ENCODE data around the gene PHRF1.
"Not testable (repeated sequence)": the region's sequence is repeated elsewhere in the genome, so short reads cannot be mapped to it uniquely, and the experiment has no call there.

Gene PHRF1

GRCh38 chr11:559020-559620 lies 17.1 kb upstream of the PHRF1 start:
- DNase-seq, result no peak

- no peak for DNase-seq
Measured at GRCh38 chr11:559712-560304, 16.5 kb upstream of the PHRF1 start.

- peak; percentile 73 for DNase-seq
Measured at GRCh38 chr11:560305-561147, 15.7 kb upstream of the PHRF1 start, which contains the start of the genes LMNTD2 and RASSF7. Gene LMNTD2, minus strand, starts transcription at chr11:560738. Its CDS starts 22 bp downstream, at chr11:560716. Gene RASSF7, plus strand, starts transcription at chr11:560970. Its CDS starts 799 bp downstream, at chr11:561769.

DNA sequence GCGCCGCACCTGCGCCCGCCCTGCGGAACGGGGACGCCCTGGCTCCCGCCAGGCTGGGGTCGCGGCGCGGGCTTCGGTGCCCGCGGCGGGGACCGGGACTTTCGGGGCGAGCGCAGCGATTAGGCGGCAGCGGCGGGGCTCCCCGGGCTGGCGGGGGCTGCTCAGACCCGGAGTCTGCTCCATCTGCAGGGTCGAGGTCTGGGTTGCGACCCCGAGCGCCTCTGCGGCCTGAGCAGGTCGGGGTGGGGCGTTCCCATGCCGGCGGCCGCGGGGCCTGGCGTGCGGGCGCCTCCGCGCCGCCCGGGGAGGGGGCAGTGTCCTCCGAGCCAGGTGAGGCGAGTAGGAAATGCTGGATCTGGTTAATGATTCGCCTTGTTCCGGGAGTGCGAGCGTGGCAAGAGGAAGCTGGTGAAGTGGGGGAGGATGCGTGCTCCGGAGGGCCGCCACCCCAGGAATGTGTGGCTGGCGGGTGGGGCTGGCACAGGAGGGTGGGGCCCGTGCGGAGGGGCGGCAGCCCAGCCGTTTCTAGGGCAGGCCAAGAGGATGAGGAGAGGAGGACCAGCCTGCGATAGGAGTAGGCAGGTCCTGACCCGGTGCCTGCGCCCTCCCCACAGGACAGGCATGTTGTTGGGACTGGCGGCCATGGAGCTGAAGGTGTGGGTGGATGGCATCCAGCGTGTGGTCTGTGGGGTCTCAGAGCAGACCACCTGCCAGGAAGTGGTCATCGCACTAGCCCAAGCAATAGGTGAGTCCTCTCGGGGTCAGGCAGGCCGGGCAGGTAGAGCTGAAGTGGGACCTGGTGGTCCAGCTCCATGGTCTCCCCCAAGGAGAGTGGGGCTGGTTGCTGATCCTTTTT lies 14.9 kb upstream of the PHRF1 start:
- DNase-seq, result no peak

DNA sequence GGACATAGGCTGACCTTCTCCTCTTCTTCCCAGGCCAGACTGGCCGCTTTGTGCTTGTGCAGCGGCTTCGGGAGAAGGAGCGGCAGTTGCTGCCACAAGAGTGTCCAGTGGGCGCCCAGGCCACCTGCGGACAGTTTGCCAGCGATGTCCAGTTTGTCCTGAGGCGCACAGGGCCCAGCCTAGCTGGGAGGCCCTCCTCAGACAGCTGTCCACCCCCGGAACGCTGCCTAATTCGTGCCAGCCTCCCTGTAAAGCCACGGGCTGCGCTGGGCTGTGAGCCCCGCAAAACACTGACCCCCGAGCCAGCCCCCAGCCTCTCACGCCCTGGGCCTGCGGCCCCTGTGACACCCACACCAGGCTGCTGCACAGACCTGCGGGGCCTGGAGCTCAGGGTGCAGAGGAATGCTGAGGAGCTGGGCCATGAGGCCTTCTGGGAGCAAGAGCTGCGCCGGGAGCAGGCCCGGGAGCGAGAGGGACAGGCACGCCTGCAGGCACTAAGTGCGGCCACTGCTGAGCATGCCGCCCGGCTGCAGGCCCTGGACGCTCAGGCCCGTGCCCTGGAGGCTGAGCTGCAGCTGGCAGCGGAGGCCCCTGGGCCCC lies 14.1 kb upstream of the PHRF1 start:
- DNase-seq, result no peak

- DNase-seq, result no peak
Measured at GRCh38 chr11:563066-563811, 13.0 kb upstream of the PHRF1 start.

- no peak for DNase-seq
Measured at GRCh38 chr11:563812-564578, 12.3 kb upstream of the PHRF1 start.

DNA sequence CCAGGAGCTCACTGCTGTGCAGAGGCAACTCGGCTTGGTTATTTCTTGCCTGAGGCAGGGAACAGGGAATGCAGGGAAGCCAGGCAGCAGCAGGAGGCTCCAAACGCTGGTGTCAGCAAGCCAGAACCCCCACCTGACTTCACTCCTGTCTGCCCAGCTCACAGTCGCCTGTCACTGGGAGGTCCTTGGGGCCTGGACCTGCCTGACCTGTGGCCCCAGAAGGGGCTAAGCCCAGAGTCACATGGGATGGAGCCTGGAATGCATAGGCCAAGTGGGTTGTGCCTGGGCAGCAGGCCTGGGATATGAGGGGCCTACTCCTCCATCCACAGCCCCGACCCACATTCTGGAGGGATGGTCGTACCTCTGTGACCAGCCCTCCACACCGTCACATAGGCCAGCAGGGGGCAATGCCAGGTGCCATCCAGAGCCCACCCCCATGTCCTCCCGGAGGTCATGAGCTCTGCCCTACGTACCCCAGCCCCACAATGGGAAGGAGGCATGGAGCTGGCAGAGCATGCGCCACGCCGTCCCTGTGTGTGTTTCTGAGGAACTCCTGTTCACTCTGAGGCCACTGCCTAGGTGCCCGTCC lies 10.3 kb upstream of the PHRF1 start:
- no peak for DNase-seq

DNA sequence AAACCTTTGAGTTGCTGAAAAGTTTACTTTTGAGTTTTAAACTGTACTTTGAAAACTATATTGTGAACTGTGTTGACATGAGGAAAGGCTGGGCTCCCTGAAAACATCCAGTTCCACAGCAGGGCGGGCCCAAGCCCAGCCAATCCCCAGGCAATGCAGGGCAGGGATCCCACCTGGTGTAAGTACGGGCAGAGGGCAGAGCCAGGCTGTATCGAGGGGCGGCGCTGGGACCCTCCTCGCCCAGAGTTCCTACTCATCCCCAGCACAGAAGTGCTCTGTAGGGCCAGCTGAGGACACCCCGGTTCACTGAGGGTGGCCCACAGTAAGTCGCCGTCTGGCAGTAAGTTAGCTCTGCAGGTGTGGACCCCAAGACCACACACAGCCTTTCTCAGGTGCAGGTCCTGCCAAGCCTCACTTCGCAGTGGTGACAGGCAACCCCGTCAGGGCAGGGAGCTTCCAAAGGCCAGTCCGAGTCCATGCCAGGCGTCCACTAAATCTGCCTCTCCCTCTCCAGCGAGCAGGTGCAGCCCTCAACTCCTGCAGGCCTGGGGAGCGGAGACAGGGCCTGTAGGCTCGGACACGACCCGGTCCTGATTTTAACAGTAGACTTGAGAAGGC lies 9.2 kb upstream of the PHRF1 start:
- no peak for DNase-seq

- no peak for DNase-seq
Measured at GRCh38 chr11:567629-568292, 8.5 kb upstream of the PHRF1 start.

DNA sequence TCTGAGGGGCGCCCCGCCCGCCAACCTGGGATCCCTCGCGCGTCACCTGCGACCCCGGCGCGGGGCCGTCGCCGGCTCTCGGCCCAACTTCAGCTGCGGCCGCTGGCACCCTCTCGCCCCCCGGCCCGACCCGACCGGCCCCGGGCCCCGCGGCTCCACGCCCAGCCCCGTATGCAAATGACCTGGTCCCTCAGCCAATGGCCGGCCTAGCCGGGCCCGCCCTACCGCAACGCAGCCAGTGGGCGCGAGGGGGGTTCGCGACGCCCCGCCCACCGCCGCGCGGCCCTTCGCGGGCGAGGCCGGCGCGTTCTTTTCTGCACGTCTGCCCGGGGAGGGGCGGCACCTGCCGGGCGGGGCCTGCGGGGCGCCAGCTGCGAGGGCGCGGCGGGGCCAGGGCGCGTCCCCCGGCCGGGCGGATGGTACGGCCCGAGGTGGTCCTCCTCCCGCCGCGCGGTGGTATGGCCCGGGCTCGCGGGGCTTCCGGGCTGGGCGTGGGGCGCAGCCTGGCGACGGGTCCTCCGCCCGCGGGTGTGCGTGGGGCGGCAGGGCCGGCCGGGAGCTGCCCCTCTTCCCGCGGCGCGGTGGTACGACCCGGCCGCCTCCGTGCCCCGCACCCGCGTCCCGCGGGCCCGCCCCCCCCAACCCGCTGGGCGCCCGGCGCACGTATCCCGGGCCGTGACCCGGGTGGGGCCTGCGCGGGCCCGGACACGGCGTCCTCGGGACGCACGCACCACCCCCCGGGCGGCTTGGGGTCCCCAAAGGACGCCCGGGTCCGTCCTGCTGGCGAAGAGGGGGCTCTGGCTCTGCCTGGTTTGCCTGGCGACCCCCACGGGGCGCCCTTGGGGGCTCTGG lies 7.7 kb upstream of the PHRF1 start:
- DNase-seq, result peak; percentile 85

DNA sequence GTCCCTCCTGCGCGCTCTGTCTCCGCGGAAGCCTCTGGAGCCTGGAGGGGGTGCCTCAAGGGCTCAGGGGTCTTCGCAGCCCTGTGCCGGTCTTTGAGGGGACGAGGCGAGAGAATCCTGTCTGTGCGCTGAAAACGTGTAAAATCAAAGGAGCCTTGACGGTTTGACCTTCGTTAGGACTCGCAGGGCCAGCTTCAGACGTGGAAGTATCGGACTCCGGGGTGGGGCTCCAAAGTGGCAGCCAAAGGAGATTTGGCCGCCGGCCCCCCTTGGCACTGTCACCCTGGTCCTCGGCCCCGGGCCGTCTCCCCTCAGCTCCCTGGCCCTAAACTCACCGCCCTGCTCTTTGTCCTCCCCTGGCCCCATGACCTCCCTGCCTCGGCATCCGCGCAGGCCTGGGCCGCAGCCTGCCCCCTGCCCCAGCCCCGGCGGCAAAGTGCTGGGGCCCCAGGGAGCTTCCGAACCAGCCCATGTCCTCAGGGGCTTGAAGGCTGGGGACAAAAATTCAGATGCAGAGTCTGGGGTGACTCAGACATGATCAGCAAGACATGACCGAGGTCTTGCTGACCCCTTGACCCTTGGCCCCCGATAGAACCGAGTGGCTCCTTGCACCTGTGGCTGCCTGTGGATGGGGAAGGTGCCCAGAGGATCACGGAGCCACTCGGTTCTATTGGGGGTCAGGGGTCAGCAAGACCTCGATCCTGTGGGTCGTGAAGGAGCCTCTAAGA lies 6.9 kb upstream of the PHRF1 start:
- DNase-seq, result no peak

- DNase-seq, result no peak
Measured at GRCh38 chr11:571802-572185, 4.5 kb upstream of the PHRF1 start.

- DNase-seq, result no peak
Measured at GRCh38 chr11:573146-573759, 3.0 kb upstream of the PHRF1 start.

DNA sequence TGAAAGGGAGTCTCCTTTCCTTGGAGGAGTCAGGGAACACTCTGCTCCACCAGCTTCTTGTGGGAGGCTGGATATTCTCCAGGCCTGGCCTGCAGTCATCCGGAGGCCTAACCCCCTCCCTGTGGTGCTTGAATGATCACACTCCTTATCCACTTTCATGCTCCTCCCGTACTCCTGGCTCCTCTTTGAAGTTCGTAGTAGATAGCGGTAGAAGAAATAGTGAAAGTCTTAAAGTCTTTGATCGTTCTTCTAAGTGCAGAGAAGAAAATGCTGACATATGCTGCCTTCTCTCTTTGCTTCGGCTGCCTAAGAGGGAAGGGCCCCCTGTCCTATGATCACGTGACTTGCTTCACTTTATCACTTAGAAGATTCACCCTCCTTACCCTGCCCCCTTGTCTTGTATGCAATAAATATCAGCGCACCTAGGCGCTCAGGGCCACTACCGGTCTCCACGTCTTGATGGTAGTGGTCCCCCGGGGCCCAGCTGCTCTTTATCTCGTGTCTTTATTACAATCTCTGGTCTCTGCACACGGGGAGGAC lies 2.2 kb upstream of the PHRF1 start:
- DNase-seq, result not testable (repeated sequence)

DNA sequence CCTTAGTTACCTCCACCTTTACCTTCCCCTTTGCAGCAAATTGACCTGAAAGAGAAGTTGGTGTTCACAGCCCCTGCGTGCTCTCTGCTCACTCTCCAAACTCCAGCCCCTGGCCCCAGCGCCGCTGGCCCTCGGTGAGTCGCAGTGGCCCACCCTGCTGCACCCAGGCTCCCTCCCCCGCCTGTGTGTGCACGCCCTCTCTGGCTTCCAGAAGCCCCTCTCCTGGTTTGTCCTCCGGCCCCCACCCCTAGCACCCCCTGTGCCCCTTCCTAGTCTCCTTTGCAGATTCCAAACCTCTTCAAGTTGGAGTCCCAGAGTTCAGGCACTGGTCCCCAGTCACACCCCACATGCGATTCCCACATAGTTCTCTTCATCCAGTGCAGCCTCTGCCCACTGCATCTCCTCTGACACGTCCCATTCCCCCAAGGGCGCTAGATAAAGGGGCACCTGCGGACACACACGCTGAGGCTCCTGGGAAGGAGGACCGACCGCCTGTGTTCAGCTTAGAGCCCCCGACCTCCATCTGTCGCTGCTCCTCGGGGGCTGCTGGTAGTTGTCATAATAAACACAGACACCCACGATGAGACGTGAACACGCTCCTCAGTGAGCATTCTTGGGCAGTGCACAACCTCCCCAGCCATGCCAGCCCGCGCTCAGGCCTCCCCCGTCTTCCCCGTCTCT lies 1.5 kb upstream of the PHRF1 start:
- DNase-seq, result no peak

All from NCI-H1048 (cell line).